Measurements from ENCODE around the gene ABHD14A. TPM values are rescaled to one million over a fixed set of nuclear protein-coding genes. Genes with fewer than 3 reads are reported as not detected.

ABHD14A gene
- total and polyA plus RNA-seq, 9 donors, result 5.1 to 36.1 (median 27.4) TPM

DNA sequence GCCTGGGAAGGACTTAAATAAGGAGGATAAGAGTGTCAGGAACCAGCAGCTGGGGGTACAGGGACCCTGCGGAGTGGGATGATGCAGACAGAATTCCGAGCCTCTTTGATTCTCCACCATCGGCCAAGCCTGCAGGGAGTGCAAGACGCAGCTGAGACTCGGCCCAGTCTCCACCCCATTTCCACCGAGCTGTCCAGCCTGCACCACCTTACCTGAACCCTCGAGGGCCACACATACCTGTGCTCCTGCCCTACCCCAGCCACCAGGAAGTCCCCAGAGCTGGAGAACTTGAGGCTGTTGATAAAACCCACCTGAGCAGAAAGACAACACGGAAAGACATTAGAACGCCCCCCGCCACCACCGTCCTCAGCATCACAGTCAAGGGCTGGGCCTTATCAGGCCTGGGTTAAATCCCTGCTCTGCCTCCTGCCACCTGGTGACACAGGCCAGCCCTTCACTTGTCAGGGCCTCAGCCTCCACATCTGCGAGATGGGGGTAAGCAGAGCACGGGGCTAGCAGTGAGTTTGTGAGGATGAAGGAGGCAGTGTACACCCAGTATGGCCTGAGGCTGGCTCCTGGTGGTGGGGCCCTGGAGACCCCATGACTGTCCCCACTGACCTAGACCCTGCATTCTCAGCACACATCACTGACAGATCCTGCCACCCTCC, 41.3 kb upstream of the ABHD14A start:
- Histone ChIP-seq H3K27ac (no peak overlapping the region), H3K4me3 (no peak overlapping the region), H3K27me3 (no peaks in the 10 kb centered on the region), H3K9me3 (no peaks in the 10 kb centered on the region), H3K4me1 (ENCODE audit: insufficient read depth) (no peaks in the 10 kb centered on the region), H3K36me3 (no peaks in the 10 kb centered on the region)
- no peak for DNase-seq
- 90 to 92% (median 91%) methylated on average over 13 of the region's 13 CpGs for WGBS, 3 donors
- intact Hi-C loops (cut with DNase I), result no loop called here
- TF ChIP-seq, protein P1, sequence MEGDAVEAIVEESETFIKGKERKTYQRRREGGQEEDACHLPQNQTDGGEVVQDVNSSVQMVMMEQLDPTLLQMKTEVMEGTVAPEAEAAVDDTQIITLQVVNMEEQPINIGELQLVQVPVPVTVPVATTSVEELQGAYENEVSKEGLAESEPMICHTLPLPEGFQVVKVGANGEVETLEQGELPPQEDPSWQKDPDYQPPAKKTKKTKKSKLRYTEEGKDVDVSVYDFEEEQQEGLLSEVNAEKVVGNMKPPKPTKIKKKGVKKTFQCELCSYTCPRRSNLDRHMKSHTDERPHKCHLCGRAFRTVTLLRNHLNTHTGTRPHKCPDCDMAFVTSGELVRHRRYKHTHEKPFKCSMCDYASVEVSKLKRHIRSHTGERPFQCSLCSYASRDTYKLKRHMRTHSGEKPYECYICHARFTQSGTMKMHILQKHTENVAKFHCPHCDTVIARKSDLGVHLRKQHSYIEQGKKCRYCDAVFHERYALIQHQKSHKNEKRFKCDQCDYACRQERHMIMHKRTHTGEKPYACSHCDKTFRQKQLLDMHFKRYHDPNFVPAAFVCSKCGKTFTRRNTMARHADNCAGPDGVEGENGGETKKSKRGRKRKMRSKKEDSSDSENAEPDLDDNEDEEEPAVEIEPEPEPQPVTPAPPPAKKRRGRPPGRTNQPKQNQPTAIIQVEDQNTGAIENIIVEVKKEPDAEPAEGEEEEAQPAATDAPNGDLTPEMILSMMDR (IDR thresholded peaks at IDR 0.05), result no peak
- TF ChIP-seq EP300 (IDR thresholded peaks at IDR 0.05) (no peak), POLR2A (IDR thresholded peaks at IDR 0.05) (no peak)

DNA sequence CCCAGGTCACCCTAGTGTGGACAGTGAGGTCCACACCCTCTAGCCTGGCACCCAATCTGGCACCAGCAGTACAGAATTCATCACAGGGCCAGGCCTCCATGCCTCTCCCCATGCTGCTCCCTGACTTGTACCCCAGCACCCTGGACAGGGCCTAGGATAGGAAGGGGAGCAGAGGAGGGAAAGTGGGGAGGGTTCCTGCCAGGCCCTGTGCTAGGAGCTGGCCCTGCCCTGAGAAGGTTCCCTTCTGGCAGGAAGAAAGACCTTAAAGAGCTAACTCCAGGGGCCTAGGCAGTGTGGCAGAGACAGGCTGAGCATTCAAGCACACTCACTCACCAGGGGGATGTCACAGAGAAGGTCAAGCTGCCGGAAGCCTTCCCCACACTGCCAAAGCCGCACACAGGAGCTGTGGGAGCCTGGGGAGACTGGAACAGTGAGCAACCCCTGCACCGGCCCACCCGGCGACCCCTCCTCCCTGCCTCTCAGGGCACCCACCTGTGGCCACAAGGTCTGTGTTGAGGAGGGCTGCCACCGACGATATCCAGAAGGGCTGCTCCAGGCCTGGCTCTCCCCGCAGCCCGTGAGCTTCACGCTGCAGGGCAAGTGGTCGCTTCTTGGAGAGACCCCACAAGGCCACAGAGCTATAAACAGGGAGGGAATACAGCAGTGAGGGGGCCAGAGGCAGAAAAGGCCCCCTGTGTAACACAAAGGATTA, 40.6 kb upstream of the ABHD14A start:
- no peak overlapping the region for H3K4me3 ChIP-seq
- H3K36me3 ChIP-seq, result no peaks in the 10 kb centered on the region
- intact Hi-C loops (cut with DNase I), result no loop called here
- WGBS, 3 donors, result 90 to 91% (median 90%) methylated on average over 9 to 11 of the region's 11 CpGs
- no peaks in the 10 kb centered on the region for H3K9me3 ChIP-seq
- H3K27ac ChIP-seq, result no peak overlapping the region
- no peaks in the 10 kb centered on the region for H3K4me1 ChIP-seq (ENCODE audit: insufficient read depth)
- DNase-seq, result no peak
- TF ChIP-seq POLR2A (IDR thresholded peaks at IDR 0.05), result no peak
- no peak for TF ChIP-seq EP300 (IDR thresholded peaks at IDR 0.05)
- TF ChIP-seq, protein P1 (IDR thresholded peaks at IDR 0.05), result no peak
- H3K27me3 ChIP-seq, result no peaks in the 10 kb centered on the region

DNA sequence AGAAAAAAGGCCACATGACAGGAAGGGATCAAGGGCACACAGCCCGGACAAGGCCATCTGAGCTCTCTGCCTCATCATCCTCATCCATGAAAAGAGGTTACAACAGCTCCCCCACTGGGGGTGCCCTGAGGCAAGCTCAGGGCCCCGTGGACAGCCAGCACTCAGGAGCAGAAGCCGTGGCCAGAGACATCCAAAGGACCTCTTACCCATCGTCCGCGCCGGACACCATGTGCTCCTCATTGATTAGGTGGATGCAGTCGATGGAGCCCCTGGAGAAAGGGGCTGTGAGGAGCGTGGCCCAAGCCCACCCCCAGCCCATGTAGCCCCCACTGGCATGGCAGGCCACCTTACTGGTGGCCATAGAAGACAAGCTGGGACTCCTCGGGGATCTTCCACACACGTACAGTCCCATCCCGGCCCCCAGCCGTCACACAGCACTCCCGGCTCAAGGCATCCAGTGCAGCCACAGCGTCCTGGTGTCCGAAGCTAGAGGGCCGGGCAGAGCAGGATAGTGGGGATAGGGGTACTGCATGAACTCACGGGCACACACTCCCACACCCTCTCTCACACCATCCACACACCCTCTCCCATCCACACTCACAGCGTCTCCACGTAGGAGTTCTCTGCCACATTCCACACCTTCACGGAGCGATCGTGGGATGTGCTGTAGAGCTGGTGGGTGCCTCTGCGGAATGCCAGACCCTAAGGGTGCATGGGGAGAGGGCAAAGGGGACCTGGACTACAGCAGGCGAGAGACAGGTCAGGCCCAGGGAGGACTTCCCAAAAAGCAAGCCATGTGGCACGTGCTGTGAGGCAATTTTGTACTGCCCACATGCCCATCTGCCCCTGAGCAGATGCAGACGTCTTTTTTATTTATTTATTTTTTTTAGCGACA, 39.6 kb upstream of the ABHD14A start:
- WGBS, 3 donors, result 88 to 90% (median 89%) methylated on average over 28 of the region's 28 CpGs
- no peaks in the 10 kb centered on the region for H3K9me3 ChIP-seq
- TF ChIP-seq EP300 (IDR thresholded peaks at IDR 0.05) (no peak), POLR2A (IDR thresholded peaks at IDR 0.05) (no peak)
- TF ChIP-seq, protein P1 (IDR thresholded peaks at IDR 0.05), result no peak
- no peaks in the 10 kb centered on the region for H3K4me1 ChIP-seq (ENCODE audit: insufficient read depth)
- intact Hi-C loops (cut with DNase I), result no loop called here
- no peaks in the 10 kb centered on the region for H3K36me3 ChIP-seq
- H3K4me3 ChIP-seq, result no peak overlapping the region
- H3K27me3 ChIP-seq, result no peaks in the 10 kb centered on the region
- no peak for DNase-seq
- no peak overlapping the region for H3K27ac ChIP-seq

Data from ovary (tissue), 9 donors.